ENCODE data around the gene SLC22A2.

SLC22A2 gene

DNA sequence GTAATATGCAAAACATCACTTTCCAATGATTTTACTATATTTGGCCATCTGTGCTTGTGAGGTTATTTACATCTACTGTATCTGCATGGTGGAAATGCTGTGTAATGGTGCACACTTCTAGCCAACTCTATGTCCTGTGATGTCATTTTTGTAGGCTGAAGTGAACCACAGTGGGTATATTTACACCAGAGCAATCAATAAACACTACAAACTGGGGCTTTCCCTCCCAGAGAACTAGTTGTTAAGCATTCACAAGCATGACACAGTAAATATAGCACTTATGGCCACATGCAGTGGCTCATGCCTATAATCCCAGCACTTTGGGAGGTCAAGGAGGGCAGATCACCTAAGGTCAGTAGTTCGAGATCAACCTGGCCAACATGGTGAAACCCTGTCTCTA lies 4.9 kb downstream of the SLC22A2 start:
- Histone ChIP-seq H2AFZ (ENCODE audit: low read depth, low read length, severe bottlenecking) (no peak overlapping the region), H3K27ac (ENCODE audit: low read depth, low read length) (no peak overlapping the region), H3K4me2 (ENCODE audit: low read depth, low read length, poor library complexity, severe bottlenecking) (no peak overlapping the region), H3F3A (ENCODE audit: insufficient read depth) (no peaks in the 10 kb centered on the region), H3K27me3 (ENCODE audit: low read length) (no peaks in the 10 kb centered on the region), H3K9me3 (ENCODE audit: insufficient read depth, low read length) (no peaks in the 10 kb centered on the region), H3K79me2 (ENCODE audit: insufficient read depth, low read length) (no peaks in the 10 kb centered on the region), H4K20me1 (ENCODE audit: low read depth, low read length) (no peaks in the 10 kb centered on the region), H3K9me2 (replicated peaks; ENCODE audit: insufficient read depth, low read length) (no peaks in the 10 kb centered on the region), H3K4me3 (ENCODE audit: insufficient read depth, low read length, poor library complexity, severe bottlenecking) (no peak overlapping the region), H3K36me3 (ENCODE audit: low read length) (no peaks in the 10 kb centered on the region), H3K9ac (ENCODE audit: low read length) (no peak overlapping the region)
- no peak for TF ChIP-seq EZH2phosphoT487 (conservative IDR thresholded peaks at IDR 0.05; ENCODE audit: low read length)
- TF ChIP-seq, protein P1, sequence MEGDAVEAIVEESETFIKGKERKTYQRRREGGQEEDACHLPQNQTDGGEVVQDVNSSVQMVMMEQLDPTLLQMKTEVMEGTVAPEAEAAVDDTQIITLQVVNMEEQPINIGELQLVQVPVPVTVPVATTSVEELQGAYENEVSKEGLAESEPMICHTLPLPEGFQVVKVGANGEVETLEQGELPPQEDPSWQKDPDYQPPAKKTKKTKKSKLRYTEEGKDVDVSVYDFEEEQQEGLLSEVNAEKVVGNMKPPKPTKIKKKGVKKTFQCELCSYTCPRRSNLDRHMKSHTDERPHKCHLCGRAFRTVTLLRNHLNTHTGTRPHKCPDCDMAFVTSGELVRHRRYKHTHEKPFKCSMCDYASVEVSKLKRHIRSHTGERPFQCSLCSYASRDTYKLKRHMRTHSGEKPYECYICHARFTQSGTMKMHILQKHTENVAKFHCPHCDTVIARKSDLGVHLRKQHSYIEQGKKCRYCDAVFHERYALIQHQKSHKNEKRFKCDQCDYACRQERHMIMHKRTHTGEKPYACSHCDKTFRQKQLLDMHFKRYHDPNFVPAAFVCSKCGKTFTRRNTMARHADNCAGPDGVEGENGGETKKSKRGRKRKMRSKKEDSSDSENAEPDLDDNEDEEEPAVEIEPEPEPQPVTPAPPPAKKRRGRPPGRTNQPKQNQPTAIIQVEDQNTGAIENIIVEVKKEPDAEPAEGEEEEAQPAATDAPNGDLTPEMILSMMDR (IDR thresholded peaks at IDR 0.05; ENCODE audit: insufficient read depth, low read length, poor library complexity, severe bottlenecking), result no peak

DNA sequence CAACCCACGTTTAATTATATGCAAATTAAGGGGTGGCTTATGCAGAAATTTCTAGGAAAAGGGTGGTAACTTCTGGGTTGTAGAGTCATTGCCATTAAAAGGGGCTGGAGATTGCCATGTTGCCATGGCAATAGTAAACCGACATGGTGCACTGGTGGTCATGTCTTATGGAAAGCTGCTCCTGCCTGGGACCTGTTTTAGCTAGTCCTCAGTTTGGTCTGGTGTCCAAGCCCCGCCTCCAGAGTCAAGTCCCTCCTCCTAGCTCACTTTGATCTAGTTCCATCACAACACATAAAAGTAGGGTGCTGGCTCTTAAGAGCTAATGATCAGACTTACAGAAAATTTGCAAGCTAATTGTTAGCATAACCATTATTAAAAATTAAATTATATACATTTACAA lies 5.3 kb downstream of the SLC22A2 start:
- Histone ChIP-seq H3K27me3 (ENCODE audit: low read length) (no peaks in the 10 kb centered on the region), H3K4me3 (ENCODE audit: insufficient read depth, low read length, poor library complexity, severe bottlenecking) (no peak overlapping the region), H3K4me2 (ENCODE audit: low read depth, low read length, poor library complexity, severe bottlenecking) (no peak overlapping the region), H4K20me1 (ENCODE audit: low read depth, low read length) (no peaks in the 10 kb centered on the region), H2AFZ (ENCODE audit: low read depth, low read length, severe bottlenecking) (no peak overlapping the region), H3K9ac (ENCODE audit: low read length) (no peak overlapping the region), H3K79me2 (ENCODE audit: insufficient read depth, low read length) (no peaks in the 10 kb centered on the region), H3K36me3 (ENCODE audit: low read length) (no peaks in the 10 kb centered on the region), H3F3A (ENCODE audit: insufficient read depth) (no peaks in the 10 kb centered on the region), H3K9me3 (ENCODE audit: insufficient read depth, low read length) (no peaks in the 10 kb centered on the region), H3K27ac (ENCODE audit: low read depth, low read length) (no peak overlapping the region), H3K9me2 (replicated peaks; ENCODE audit: insufficient read depth, low read length) (no peaks in the 10 kb centered on the region)
- TF ChIP-seq, protein P1 (IDR thresholded peaks at IDR 0.05; ENCODE audit: insufficient read depth, low read length, poor library complexity, severe bottlenecking), result no peak
- no peak for TF ChIP-seq EZH2phosphoT487 (conservative IDR thresholded peaks at IDR 0.05; ENCODE audit: low read length)

DNA sequence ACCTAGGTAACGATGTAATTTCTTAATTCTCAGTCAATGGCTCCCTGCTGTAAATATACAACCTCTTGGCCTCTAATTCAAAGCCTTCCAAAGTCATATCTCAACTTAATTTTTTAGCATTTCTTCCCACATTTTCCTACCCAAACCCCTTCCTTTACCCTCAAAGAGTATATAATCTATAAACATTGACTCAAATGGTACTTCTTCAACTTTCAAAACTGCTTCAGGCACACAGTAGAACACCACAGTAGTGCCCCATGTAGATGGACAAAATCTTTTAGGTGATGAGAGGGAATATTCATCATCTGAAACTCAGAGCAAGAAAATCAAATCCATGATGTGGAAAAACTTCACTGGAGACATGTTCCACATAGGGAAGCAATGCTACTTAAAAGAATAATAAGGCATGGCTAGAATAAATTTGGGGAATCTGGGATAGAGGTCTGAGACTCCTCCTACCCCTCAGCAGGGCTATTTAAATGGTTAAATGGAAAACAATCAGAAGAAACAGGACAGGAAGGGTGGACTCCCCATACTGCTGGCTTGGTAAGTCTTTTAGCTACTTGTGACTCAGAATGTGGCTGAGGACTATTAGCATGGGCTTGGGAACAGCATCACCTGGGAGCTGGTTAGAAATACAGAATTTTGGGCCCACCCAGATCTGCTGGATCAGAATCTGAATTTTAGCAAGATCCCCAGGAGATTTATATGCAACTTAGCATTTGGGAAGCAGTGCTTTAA lies 6.4 kb downstream of the SLC22A2 start:
- Histone ChIP-seq H3K9me2 (replicated peaks; ENCODE audit: insufficient read depth, low read length) (no peaks in the 10 kb centered on the region), H3F3A (ENCODE audit: insufficient read depth) (no peaks in the 10 kb centered on the region), H3K4me2 (ENCODE audit: low read depth, low read length, poor library complexity, severe bottlenecking) (no peak overlapping the region), H2AFZ (ENCODE audit: low read depth, low read length, severe bottlenecking) (no peak overlapping the region), H4K20me1 (ENCODE audit: low read depth, low read length) (no peaks in the 10 kb centered on the region), H3K27me3 (ENCODE audit: low read length) (no peaks in the 10 kb centered on the region), H3K79me2 (ENCODE audit: insufficient read depth, low read length) (no peaks in the 10 kb centered on the region), H3K27ac (ENCODE audit: low read depth, low read length) (no peak overlapping the region), H3K4me3 (ENCODE audit: insufficient read depth, low read length, poor library complexity, severe bottlenecking) (no peak overlapping the region), H3K9me3 (ENCODE audit: insufficient read depth, low read length) (no peaks in the 10 kb centered on the region), H3K36me3 (ENCODE audit: low read length) (no peaks in the 10 kb centered on the region), H3K9ac (ENCODE audit: low read length) (no peak overlapping the region)
- TF ChIP-seq, protein P1 (IDR thresholded peaks at IDR 0.05; ENCODE audit: insufficient read depth, low read length, poor library complexity, severe bottlenecking), result no peak
- no peak for TF ChIP-seq EZH2phosphoT487 (conservative IDR thresholded peaks at IDR 0.05; ENCODE audit: low read length)

All from SU-DHL-6 (cell line).